ENCODE data around the gene AKR1D1. TPM values are rescaled to one million over a fixed set of nuclear protein-coding genes. Genes with fewer than 3 reads are reported as not detected.
"Not testable (repeated sequence)": the region's sequence is repeated elsewhere in the genome, so short reads cannot be mapped to it uniquely, and the experiment has no call there.

AKR1D1 gene
- total and polyA plus RNA-seq, 2 donors (not counting 1 experiment from before 2014, with no cell fraction given): not detected

GRCh38 chr7:138142583-138143201, 66.4 kb downstream of the AKR1D1 start:
- H3K9ac ChIP-seq (ENCODE audit: insufficient read depth, low read length): no peak overlapping the region
- H3K27me3 ChIP-seq (ENCODE audit: control insufficient read depth, insufficient read depth, low read length): no peaks in the 10 kb centered on the region
- H4K20me1 ChIP-seq (ENCODE audit: control insufficient read depth, extremely low read depth, insufficient read depth, low read length): no peaks in the 10 kb centered on the region
- H3K9me3 ChIP-seq (ENCODE audit: control insufficient read depth, insufficient read depth, low read depth, low read length): no peaks in the 10 kb centered on the region
- DNase-seq (ENCODE audit: low read depth in 2 of 2): no peak
- no peak overlapping the region for H3K27ac ChIP-seq (ENCODE audit: insufficient read depth, low read length)
- H3K4me1 ChIP-seq (ENCODE audit: control insufficient read depth, extremely low read depth, insufficient read depth, low read length): no peaks in the 10 kb centered on the region
- H2AFZ ChIP-seq (ENCODE audit: low read length): no peak overlapping the region
- no peak overlapping the region for H3K4me3 ChIP-seq (replicated peaks in 1 of 4; ENCODE audit: control extremely low read depth in 1 of 4, insufficient read depth in 1 of 4, low read depth in 3 of 4, low read length in 4 of 4)
- H3K79me2 ChIP-seq (ENCODE audit: control insufficient read depth, insufficient read depth, low read length): no peaks in the 10 kb centered on the region
- H3K4me2 ChIP-seq (ENCODE audit: extremely low read depth, insufficient read depth, low read length): no peak overlapping the region
- TF ChIP-seq CTCF (conservative IDR thresholded peaks at IDR 0.05 in 1 of 2, IDR thresholded peaks at IDR 0.05 in 1 of 2; ENCODE audit: low read depth in 1 of 2, low read length in 2 of 2) (no peak), EZH2 (IDR thresholded peaks at IDR 0.05; ENCODE audit: low read length, missing control alignments) (no peak)
- no peaks in the 10 kb centered on the region for H3K36me3 ChIP-seq (ENCODE audit: control insufficient read depth, insufficient read depth, low read length)

GRCh38 chr7:138144958-138145357, 68.7 kb downstream of the AKR1D1 start:
- H3K4me3 ChIP-seq (replicated peaks in 1 of 4; ENCODE audit: control extremely low read depth in 1 of 4, insufficient read depth in 1 of 4, low read depth in 3 of 4, low read length in 4 of 4): no peak overlapping the region
- no peak overlapping the region for H3K9ac ChIP-seq (ENCODE audit: insufficient read depth, low read length)
- no peaks in the 10 kb centered on the region for H3K27me3 ChIP-seq (ENCODE audit: control insufficient read depth, insufficient read depth, low read length)
- no peaks in the 10 kb centered on the region for H4K20me1 ChIP-seq (ENCODE audit: control insufficient read depth, extremely low read depth, insufficient read depth, low read length)
- DNase-seq (ENCODE audit: low read depth in 2 of 2): no peak
- H3K4me1 ChIP-seq (ENCODE audit: control insufficient read depth, extremely low read depth, insufficient read depth, low read length): no peaks in the 10 kb centered on the region
- H3K79me2 ChIP-seq (ENCODE audit: control insufficient read depth, insufficient read depth, low read length): no peaks in the 10 kb centered on the region
- H3K36me3 ChIP-seq (ENCODE audit: control insufficient read depth, insufficient read depth, low read length): no peaks in the 10 kb centered on the region
- H3K27ac ChIP-seq (ENCODE audit: insufficient read depth, low read length): no peak overlapping the region
- no peak overlapping the region for H3K4me2 ChIP-seq (ENCODE audit: extremely low read depth, insufficient read depth, low read length)
- TF ChIP-seq EZH2 (IDR thresholded peaks at IDR 0.05; ENCODE audit: low read length, missing control alignments) (no peak), CTCF (conservative IDR thresholded peaks at IDR 0.05 in 1 of 2, IDR thresholded peaks at IDR 0.05 in 1 of 2; ENCODE audit: low read depth in 1 of 2, low read length in 2 of 2) (no peak)
- no peaks in the 10 kb centered on the region for H3K9me3 ChIP-seq (ENCODE audit: control insufficient read depth, insufficient read depth, low read depth, low read length)
- H2AFZ ChIP-seq (ENCODE audit: low read length): no peak overlapping the region

GRCh38 chr7:138146221-138146620, 70.0 kb downstream of the AKR1D1 start:
- H3K4me1 ChIP-seq (ENCODE audit: control insufficient read depth, extremely low read depth, insufficient read depth, low read length); H3K9ac ChIP-seq (ENCODE audit: insufficient read depth, low read length); H3K27me3 ChIP-seq (ENCODE audit: control insufficient read depth, insufficient read depth, low read length); H2AFZ ChIP-seq (ENCODE audit: low read length); H3K4me2 ChIP-seq (ENCODE audit: extremely low read depth, insufficient read depth, low read length); H3K4me3 ChIP-seq (replicated peaks in 1 of 4; ENCODE audit: control extremely low read depth in 1 of 4, insufficient read depth in 1 of 4, low read depth in 3 of 4, low read length in 4 of 4); H3K36me3 ChIP-seq (ENCODE audit: control insufficient read depth, insufficient read depth, low read length); H3K79me2 ChIP-seq (ENCODE audit: control insufficient read depth, insufficient read depth, low read length); H3K27ac ChIP-seq (ENCODE audit: insufficient read depth, low read length); H4K20me1 ChIP-seq (ENCODE audit: control insufficient read depth, extremely low read depth, insufficient read depth, low read length); H3K9me3 ChIP-seq (ENCODE audit: control insufficient read depth, insufficient read depth, low read depth, low read length); DNase-seq (ENCODE audit: low read depth in 2 of 2): not testable (repeated sequence)

GRCh38 chr7:138146757-138147734, 70.8 kb downstream of the AKR1D1 start:
- H3K4me1 ChIP-seq (ENCODE audit: control insufficient read depth, extremely low read depth, insufficient read depth, low read length); H3K4me2 ChIP-seq (ENCODE audit: extremely low read depth, insufficient read depth, low read length); H3K36me3 ChIP-seq (ENCODE audit: control insufficient read depth, insufficient read depth, low read length); H3K27me3 ChIP-seq (ENCODE audit: control insufficient read depth, insufficient read depth, low read length); H3K9ac ChIP-seq (ENCODE audit: insufficient read depth, low read length); H3K79me2 ChIP-seq (ENCODE audit: control insufficient read depth, insufficient read depth, low read length); H3K27ac ChIP-seq (ENCODE audit: insufficient read depth, low read length); H3K4me3 ChIP-seq (replicated peaks in 1 of 4; ENCODE audit: control extremely low read depth in 1 of 4, insufficient read depth in 1 of 4, low read depth in 3 of 4, low read length in 4 of 4); H2AFZ ChIP-seq (ENCODE audit: low read length); H3K9me3 ChIP-seq (ENCODE audit: control insufficient read depth, insufficient read depth, low read depth, low read length); H4K20me1 ChIP-seq (ENCODE audit: control insufficient read depth, extremely low read depth, insufficient read depth, low read length); DNase-seq (ENCODE audit: low read depth in 2 of 2): not testable (repeated sequence)
